SW480 (cell line): ENCODE measurements around the gene ZFHX2.

ENCODE experiments used
- DNase-seq: peaks from one replicate; pipeline ENCODE4 v3.0.0-alpha.2; 2016; ENCODE audit warnings: low spot score

ZFHX2 gene

DNA sequence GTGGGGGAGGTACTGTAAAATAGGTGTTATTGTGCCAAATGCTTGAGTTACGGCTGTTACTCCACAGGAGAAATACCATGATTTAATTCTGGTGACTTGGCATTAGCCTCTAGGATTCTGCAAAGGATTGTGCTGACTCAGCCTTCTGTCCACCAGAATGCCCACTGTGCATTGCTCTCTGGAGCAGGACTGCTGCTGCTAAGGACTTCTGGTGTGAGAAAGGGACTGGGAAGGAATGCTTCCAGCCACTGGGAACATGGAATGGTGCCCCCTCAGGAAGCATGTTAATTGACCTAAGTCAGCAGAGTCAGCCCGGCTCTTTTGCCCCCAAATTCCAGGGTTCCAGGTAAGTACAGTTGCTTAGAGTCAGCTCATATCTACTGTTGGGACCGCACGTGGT lies 32.9 kb downstream of the ZFHX2 start:
- no peak for DNase-seq

DNA sequence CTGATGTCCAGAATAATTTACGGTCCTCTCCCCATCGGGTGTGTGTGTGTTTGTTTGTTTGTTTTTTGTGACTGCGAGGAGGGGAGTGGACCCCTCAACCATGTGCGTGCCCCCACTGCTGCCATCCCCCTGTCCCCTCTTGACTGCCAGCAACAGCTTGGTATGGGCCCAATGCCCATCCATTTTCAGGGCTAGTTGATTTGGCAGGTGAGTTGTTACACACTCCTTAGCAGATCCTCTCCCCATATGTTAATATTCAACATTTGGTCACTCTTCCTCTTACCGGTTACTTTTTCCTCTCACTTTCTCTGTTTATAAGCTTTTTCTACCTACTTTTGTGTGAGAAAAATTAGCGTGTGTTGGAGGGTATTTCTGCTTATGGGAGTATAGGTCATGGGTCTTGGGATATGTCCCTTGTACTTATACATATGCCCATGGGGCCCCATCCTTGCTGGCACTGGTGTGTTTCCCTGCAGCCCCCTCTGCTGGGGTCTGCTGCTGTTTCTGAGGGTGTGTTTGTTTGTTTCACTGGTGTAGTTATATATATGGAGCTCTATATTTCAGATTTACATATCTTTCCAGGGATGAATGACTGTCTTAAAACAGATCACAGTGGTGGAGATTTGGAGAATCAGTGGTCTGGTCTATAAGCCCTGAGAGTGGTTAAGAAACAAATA lies 33.8 kb downstream of the ZFHX2 start:
- DNase-seq = no peak

DNA sequence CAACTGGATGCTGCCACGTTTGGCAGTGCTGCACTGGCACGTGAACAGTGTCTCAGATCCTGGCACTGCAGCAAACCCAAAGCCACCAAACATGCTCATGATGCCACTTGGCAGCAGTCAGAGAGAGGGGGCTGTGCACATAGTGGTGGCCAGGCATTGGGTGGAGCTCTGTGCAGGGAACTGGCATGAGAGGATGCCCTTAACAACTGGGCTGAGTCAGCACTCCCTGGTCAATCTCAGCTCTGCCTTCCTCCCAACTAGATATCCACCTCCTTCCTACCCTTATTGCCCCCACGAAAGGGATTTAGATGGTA lies 37.0 kb downstream of the ZFHX2 start:
- DNase-seq = no peak

DNA sequence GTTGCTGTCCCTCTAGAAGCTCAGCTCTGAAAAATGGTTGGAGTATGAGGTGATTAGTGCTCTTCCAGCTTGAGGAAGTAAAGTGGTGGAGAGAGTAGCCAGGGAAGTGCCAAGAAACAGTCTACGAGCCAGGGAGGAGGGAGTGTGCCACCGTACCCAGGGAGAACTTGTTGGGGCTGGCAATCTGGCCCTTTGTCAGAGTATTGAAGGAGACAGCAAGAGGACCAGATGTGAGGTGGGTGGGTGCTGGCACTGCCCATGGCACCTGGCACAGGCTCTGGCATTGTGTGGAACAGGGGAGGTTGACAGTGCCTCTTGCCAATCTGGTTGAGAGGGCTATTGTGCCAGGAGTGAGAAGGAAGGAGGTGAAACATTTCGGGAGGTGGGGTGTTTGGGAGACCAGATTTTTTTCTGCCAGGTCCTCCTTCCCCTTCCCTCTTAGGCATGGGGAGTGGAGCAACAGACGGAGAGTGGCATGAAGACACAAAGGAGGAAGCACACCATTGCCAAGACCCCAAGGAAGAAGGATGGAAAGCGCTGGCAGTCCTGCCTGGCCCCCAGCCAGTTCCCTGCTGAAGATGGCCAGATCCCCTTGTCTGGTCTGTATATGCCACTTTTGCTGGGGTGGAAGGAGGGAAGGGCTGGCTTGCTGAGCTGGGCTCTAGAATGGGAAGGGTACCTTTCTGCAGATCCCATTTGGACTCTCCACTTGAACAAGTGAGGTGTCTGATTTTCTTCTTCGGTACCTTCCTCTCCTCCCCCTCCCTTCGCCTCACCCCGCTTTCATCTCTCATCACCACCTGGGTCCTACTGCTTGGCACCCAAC lies 37.5 kb downstream of the ZFHX2 start:
- DNase-seq = no peak

GRCh38 chr14:23513005-23513817 lies 38.4 kb downstream of the ZFHX2 start:
- no peak for DNase-seq

DNA sequence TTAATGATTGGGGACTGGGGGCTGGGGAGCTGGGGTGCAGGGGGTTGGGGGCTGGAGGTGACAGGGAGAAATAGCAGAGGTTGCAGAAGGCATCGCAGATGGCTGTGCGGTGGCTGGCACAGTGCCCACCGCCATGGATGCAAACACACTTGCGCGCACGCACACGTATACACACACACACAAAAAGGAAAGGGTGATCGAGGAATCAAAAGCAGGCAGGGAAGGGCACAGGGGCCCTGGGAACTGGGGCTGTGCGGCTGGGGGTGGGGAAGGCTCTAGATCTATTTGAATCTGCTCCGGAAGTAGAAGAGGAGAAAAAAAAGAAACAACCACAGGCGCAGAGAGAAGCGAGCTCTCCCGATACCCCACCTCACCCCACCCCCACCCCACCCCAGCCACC lies 39.4 kb downstream of the ZFHX2 start:
- DNase-seq = no peak

GRCh38 chr14:23494223-23494622 lies 57.3 kb downstream of the ZFHX2 start:
- DNase-seq = no peak

GRCh38 chr14:23492618-23493272 lies 58.8 kb downstream of the ZFHX2 start:
- peak; percentile 21 for DNase-seq

DNA sequence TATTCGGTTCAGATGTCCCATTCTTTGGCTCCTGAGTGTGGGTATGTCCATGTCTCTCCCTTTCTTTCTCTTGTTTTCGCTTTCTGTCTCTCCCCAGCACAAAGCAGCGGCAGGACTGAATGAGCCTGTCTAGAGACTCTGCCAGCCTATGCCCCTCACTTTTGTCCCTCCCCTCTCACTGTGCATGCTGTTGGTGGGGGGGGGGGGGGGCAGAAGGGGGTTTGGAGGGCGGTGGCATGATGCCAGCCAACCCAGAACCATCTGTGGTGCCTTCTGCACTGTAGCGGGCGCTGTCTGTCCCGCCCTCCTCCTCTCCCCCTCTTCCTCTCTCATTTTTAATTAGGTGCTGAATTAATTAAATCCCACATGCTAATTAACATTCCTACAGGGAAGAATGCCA lies 64.3 kb downstream of the ZFHX2 start:
- DNase-seq = no peak

GRCh38 chr14:23486036-23486435 lies 65.5 kb downstream of the ZFHX2 start:
- no peak for DNase-seq

DNA sequence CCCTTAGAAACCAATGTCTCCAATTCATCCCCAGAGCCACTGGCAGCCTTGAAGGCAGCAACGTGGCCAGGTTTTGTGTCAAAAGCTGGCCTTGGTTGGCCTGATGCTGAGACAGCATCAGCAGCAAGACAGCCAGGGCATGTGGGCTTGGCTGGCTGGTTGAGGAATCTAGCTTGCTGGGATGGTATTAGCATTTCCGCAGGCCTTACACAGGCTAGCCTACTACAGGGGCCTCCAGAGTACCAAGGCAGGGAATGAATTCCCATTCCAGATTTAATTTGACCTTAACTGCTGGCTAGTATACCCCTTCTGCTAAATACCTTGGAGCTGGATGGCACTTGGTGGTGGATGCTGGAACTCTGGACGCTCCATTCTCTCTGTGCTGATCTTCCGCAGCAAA lies 66.2 kb downstream of the ZFHX2 start:
- DNase-seq = no peak

GRCh38 chr14:23483236-23483854 lies 68.2 kb downstream of the ZFHX2 start:
- DNase-seq = peak; percentile 20

DNA sequence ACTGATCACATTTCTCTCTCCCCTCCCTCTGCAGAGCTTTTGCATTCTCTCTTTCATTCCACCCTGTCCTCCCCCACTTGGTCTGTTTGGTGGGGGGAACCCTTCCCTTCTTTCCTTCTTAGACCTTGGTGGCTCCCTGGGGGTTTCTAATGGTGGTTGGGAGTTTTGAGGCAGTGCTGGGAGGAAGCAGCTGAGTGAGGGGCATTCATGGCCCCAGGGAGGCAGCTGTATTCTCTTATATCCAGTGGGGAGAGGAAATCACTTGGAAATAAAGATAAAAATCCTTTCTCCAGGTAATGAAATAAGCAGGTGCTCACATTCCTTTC lies 68.8 kb downstream of the ZFHX2 start:
- DNase-seq = no peak

- no peak for DNase-seq
Measured at GRCh38 chr14:23481979-23482822, 69.4 kb downstream of the ZFHX2 start.

DNA sequence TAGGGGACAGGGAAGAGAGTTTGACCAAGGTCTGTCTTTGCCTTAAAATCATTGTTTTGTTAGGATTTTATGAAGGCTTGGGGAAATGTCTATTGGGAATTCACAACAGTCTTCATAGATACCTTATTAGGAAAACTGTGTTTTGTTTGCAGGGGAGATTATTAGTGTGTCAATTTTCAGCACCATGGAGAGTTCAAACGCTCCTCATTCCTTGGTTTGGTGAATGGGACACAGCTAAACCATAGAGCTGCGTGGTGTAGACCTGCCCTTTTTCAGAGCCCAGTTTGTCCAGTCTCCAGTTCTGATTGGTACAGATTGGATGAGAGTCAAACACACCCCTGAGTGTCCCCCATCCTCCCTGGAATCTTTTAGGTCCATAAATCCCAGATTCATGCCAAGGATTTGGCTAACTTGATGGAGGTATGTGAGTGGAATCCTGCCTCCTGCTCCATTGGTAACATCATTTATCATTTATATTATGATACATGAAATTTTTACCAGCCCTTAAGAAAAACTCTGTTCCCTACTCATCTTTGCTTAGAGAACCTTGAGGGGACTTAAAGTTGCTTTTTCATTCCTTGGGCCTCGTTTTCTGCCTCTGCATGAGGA lies 70.1 kb downstream of the ZFHX2 start:
- DNase-seq = no peak

DNA sequence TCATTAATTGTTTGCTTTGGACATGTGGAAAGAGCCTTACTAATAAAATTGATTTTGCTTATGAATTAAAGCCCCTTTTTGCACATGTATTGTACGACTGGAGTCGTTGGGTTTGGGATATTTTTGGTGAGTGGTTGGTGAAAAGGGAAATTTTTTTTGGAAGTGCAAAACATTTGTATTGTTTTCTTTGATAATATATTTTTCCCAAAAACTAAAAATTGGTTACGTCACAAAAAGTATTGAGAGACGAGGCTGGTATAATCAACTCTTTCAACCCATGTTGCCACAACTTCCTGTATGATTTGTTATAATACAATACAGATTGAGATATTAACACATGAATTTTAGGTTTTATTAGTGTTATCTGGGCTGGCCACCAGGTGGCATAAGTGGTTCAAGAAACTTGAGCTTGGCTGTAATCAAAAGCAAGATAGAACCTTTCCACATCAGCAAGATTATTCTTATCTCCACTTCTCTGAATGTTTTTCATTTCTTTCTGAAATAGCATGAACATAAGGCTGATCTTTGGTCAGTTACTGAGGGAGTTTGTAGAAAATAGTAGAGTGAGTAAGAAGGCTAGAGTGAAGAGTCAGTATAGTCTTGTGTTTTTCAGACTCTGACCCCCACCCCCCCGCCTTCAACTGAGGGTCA lies 73.3 kb downstream of the ZFHX2 start:
- peak; percentile 57 for DNase-seq

- DNase-seq = no peak
Measured at GRCh38 chr14:23470947-23471346, 80.6 kb downstream of the ZFHX2 start.
